ENCODE measurements around the gene BORCS6. TPM values are rescaled to one million over a fixed set of nuclear protein-coding genes. Genes with fewer than 3 reads are reported as not detected.

The BORCS6 gene
- total and polyA plus RNA-seq, 2 experiments from 2014 or later = 1.8 to 7.1 TPM

GRCh38 chr17:8175795-8176196 is 14.2 kb downstream of the BORCS6 start (continued):
- no peak for TF ChIP-seq ZNF462 (CRISPR knock-in tag; IDR thresholded peaks at IDR 0.05)

- no peaks in the 10 kb centered on the region for H4K20me1 ChIP-seq (replicated peaks; ENCODE audit: insufficient read depth)
Observed at GRCh38 chr17:8173871-8174322, 16.1 kb downstream of the BORCS6 start.

More at GRCh38 chr17:8173871-8174322, 16.1 kb downstream of the BORCS6 start:
- Mint-ChIP-seq H3K27ac (peak overlapping the region; percentile 100), H3K9me3 (no peaks in the 10 kb centered on the region), H3K36me3 (ENCODE audit: low read depth) (no peaks in the 10 kb centered on the region; the same call in 2 of the 3 replicates), H3K4me1 (peaks cover 28% of the 10 kb centered on the region), H3K4me3 (peak overlapping the region; percentile 83), H3K27me3 (ENCODE audit: insufficient read depth, low read depth, poor library complexity) (peaks cover 27% of the 10 kb centered on the region)
- peak overlapping the region; percentile 85 for H3K27ac ChIP-seq (ENCODE audit: low read depth)
- TF ChIP-seq REST (IDR thresholded peaks at IDR 0.05; ENCODE audit: unreplicated experiment) = no peak
- no peak for TF ChIP-seq POLR2AphosphoS5 (IDR thresholded peaks at IDR 0.05; ENCODE audit: low read depth)
- TF ChIP-seq ETS1 (IDR thresholded peaks at IDR 0.05) = no peak
- no peak for TF ChIP-seq STAT1 (IDR thresholded peaks at IDR 0.05; ENCODE audit: unreplicated experiment)
- TF ChIP-seq CREB1 (CRISPR knock-in tag; IDR thresholded peaks at IDR 0.05; ENCODE audit: low read depth) = no peak
- no peak for TF ChIP-seq NANOG (IDR thresholded peaks at IDR 0.05; ENCODE audit: borderline replicate concordance)
- TF ChIP-seq CTCF (conservative IDR thresholded peaks at IDR 0.05; ENCODE audit: low read depth in 2 of 2) = no peak
- ATAC-seq = peak; percentile 13
- peak overlapping the region; percentile 0; the same call in 1 of the 2 replicates for H2AFZ ChIP-seq
- peak overlapping the region; percentile 71 for H3K4me2 ChIP-seq
- no peaks in the 10 kb centered on the region for H3K79me2 ChIP-seq (replicated peaks; ENCODE audit: insufficient read depth)
- H3F3A ChIP-seq (replicated peaks; ENCODE audit: low read depth) = peaks cover 8% of the 10 kb centered on the region
- H3K36me3 ChIP-seq (ENCODE audit: insufficient read depth) = no peaks in the 10 kb centered on the region
- DNase-seq (ENCODE audit: low spot score) = peak; percentile 69
- H3K9me2 ChIP-seq (ENCODE audit: insufficient read depth) = no peaks in the 10 kb centered on the region
- no peaks in the 10 kb centered on the region for H3K27me3 ChIP-seq (ENCODE audit: insufficient read depth)
- H3K4me3 ChIP-seq = peak overlapping the region; percentile 49
- peaks cover 19% of the 10 kb centered on the region for H3K4me1 ChIP-seq (ENCODE audit: insufficient read depth)

Measured in GM23338 (cell line).